HG02759 (cell line): ENCODE data around the gene SLC43A3.

Experiments used
- ATAC-seq: cut with Tn5 transposase; IDR thresholded peaks from one replicate; pipeline ENCODE4 v1.9.1; 2021; ENCODE audit warnings: mild to moderate bottlenecking, moderate library complexity; ENCODE audit not compliant: unreplicated experiment

SLC43A3 gene

DNA sequence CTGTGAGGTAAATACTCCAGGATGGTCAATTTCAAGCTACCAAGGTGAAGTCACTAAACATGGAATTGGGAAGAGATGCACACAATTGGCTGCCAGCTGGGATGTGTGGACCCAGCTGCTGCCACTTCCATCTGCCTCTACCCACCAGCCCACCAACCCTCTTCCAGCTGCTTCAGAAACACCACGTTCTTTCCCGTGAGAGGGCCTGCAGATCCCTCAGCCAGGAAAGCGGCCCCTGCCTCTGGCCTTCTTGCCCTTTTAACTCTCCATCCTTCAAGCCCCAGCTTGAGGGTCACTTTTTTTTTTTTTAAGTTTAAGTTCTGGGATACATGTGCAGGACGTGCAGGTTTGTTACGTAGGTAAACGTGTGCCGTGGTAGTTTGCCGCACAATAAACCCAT, 65.9 kb downstream of the SLC43A3 start:
- no peak for ATAC-seq

DNA sequence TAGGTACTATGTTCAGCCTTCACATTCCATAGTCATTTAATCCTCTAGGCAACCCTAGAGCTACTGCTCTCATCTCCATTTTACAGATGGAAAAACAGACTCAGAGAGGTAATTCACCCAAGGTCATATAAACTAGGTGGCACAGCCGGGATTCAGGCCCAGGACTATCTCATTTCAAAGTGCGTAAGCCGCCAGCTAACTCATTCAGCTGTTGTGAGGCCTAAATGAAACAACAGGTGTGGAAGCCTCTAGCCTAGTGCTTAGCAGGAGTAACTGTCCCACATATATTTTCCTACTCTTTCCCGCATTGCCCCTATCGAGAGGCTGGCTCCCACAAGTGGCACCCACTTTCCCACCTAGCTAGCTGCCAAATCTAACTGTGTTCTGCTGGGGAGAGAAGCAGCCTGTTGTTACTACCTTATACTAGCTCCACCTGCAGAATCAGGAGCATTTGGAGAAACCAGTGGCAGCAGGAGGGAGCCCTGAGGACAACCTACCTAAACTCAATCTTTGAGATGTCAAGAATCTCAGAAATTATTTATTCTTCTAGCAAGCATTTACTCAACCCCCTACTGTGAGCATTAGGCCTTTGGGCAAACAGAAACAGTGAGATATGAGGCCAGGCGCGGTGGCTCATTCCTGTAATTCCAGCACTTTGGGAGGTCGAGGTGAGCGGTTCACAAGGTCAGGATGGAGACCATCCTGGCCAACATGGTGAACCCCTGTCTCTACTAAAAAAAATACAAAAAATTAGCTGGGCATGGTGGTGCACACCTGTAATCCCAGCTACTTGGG, 66.8 kb downstream of the SLC43A3 start:
- no peak for ATAC-seq

DNA sequence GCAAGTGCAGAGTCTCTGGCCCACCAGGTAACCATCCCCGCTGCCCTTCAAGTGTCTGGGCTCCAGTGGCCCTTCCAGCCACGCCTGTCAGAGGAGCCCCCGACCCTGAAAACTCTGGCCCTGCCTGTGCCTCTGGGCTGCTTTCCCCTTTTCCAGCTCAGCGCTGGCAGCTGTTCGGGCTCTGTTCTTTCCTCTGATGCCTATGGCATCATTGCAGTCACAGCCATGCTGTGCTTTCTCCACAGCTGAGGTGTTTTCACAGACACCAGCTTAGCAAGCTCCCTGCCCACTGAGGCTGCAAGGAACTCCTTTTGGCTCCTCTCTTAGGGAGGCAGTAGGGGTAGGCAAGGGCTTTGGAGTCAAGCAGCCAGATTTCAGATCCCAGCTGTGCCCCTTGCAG, 67.5 kb downstream of the SLC43A3 start:
- no peak for ATAC-seq

DNA sequence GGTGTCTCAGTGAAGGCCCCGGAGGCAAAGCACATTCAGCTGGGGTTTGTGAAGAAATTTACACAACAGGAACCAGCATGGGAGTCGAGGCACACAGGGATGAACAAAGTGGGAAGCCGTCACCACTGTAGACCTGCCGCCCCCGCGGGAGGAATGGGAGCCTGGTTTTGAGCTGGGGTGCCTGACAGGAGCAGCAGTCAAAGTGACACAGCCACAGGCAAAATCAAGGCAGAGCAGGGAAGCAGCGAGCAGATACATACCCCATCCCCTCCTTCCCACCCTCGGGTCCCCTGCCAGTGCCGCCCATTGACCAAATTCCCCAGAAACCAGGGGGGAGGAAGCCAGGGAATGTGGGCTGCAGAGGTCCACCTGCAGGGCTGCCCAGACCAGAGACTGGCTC, 67.9 kb downstream of the SLC43A3 start:
- no peak for ATAC-seq

DNA sequence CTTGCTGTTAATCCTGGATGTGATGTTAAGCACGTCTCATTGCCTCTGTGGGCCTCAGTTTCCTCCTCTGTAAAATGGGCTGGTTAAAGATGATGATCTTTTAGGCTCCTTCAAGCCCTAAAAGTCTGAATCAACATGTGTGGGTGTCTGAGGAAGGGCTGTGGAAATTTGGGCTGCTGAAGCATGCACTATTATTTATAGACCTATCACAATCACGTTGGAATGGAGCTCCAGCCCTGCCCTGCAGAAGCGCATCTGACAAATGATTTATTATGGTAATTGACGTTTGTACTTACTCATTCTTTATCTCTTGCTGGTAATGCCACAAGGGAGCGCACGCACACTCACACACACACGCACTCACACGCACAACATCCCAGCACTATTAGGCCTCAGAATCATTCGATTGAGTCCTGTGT, 68.4 kb downstream of the SLC43A3 start:
- ATAC-seq, result no peak

DNA sequence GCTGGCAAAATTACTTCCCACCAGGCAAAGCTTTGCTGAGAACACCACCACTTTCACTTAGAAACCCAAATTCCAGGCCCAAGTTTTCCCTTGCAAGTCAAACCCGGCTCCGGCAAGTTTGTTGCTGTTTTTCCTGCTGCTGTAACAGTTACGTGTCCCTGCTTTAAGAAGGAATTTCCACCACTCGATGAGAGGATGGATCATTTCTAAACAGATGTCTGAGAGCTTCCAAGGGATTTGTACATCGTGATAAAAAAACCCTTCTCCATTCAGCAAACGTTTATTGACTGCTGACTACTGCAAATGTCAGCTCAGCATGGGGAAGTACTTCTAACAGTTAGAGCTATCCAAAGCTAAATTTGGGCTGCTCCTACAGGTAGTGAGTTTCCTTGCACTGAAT, 69.1 kb downstream of the SLC43A3 start:
- ATAC-seq, result no peak

DNA sequence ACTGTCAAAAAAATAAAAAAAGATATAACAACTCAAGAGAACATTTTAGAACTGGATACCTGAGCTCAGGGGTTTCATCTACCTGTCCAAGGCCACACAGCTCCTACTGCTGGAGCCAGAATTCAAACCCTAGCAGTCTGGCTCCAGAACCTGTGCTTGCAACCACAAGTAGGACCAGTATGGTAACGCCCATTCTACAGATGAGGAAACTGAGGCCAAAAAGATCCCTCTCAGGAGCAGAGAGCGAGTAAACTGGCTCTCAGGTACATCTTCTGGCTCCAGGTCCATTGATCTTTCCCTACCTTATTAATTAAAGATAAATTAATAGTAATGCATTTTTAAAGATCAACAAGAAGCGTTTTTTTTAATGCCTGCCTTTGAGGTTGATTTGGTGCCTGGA, 69.6 kb downstream of the SLC43A3 start:
- ATAC-seq, result no peak
